Activated CD8-positive, alpha-beta T cell treated with anti-CD3 and anti-CD28 coated beads, Interleukin-2, amount 10 ng/mL, durations not matched to agents 7 days and 5 days (primary cell): Measurements from ENCODE around the gene TXNRD1. TPM values are rescaled to one million over a fixed set of nuclear protein-coding genes. Genes with fewer than 3 reads are reported as not detected.

Experiments used
- ATAC-seq: fragments of 150-1000 bp; cut with Tn5 transposase; one replicate; pipeline ENCODE4 v1.10.0; 2021; ENCODE audit warnings: moderate library complexity
- CTCF ChIA-PET: fragments of 350-600 bp; sonication (Branson Sonifier 250); formaldehyde crosslinking; loops from one replicate; lab custom pipeline; 2021; ENCODE audit warnings: antibody characterized with exemption; lab: Charles Lee
- POLR2A ChIA-PET: fragments of 350-600 bp; sonication (Branson Sonifier 250); formaldehyde crosslinking; loops from one replicate; lab custom pipeline; 2021; ENCODE audit warnings: antibody characterized with exemption; lab: Charles Lee
- DNase-seq: peaks from one replicate; pipeline ENCODE4 v3.0.0-alpha.2; 2020
- H3K27ac Mint-ChIP-seq: one replicate; pipeline ENCODE4 v1.8.0; 2021; ENCODE audit warnings: mild to moderate bottlenecking, mixed read lengths
- H3K27me3 Mint-ChIP-seq: one replicate; pipeline ENCODE4 v1.8.0; 2021; ENCODE audit warnings: low read depth, mixed read lengths
- H3K36me3 Mint-ChIP-seq: one replicate; pipeline ENCODE4 v1.8.0; 2021; ENCODE audit warnings: low read depth, mixed read lengths
- H3K4me1 Mint-ChIP-seq: one replicate; pipeline ENCODE4 v1.8.0; 2021; ENCODE audit warnings: low read depth, mixed read lengths
- H3K4me3 Mint-ChIP-seq: one replicate; pipeline ENCODE4 v1.8.0; 2021; ENCODE audit warnings: mild to moderate bottlenecking, mixed read lengths
- H3K9me3 Mint-ChIP-seq: one replicate; pipeline ENCODE4 v1.8.0; 2022; ENCODE audit warnings: mixed read lengths; ENCODE audit not compliant: insufficient read depth
- total RNA-seq, 2 experiments: library from RNA; stranded (reverse); gene quantifications; one replicate each; pipeline ENCODE4 v1.2.3, GENCODE V29; 2021

Gene TXNRD1
- total RNA-seq, 2 experiments from 2014 or later = 88.7 to 98.5 TPM

DNA sequence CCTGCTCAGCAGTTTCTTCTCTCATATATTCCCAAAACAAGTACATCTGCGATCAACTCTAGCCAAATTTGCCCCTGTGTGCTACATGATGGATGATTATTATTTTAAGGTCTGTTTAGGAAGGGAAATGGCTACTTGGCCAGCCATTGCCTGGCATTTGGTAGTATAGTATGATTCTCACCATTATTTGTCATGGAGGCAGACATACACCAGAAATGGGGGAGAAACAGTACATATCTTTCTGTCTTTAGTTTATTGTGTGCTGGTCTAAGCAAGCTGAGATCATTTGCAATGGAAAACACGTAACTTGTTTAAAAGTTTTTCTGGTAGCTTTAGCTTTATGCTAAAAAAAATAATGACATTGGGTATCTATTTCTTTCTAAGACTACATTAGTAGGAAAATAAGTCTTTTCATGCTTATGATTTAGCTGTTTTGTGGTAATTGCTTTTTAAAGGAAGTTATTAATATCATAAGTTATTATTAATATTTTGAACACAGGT is 133.5 kb downstream of the TXNRD1 start:
- POLR2A ChIA-PET = no interaction called here
- no peaks in the 10 kb centered on the region for H3K27me3 Mint-ChIP-seq
- ATAC-seq (no peak), DNase-seq (no peak)
- H3K4me1 Mint-ChIP-seq = no peaks in the 10 kb centered on the region
- H3K9me3 Mint-ChIP-seq = no peaks in the 10 kb centered on the region
- no peak overlapping the region for H3K27ac Mint-ChIP-seq
- CTCF ChIA-PET = interaction anchor here (0.7 to 1.0 kb wide), 2 partner anchors 10 to 33 kb away, joined by 4 read pairs; no protein-coding TSS in a partner anchor
- H3K4me3 Mint-ChIP-seq = no peak overlapping the region
- H3K36me3 Mint-ChIP-seq = peaks cover 38% of the 10 kb centered on the region

DNA sequence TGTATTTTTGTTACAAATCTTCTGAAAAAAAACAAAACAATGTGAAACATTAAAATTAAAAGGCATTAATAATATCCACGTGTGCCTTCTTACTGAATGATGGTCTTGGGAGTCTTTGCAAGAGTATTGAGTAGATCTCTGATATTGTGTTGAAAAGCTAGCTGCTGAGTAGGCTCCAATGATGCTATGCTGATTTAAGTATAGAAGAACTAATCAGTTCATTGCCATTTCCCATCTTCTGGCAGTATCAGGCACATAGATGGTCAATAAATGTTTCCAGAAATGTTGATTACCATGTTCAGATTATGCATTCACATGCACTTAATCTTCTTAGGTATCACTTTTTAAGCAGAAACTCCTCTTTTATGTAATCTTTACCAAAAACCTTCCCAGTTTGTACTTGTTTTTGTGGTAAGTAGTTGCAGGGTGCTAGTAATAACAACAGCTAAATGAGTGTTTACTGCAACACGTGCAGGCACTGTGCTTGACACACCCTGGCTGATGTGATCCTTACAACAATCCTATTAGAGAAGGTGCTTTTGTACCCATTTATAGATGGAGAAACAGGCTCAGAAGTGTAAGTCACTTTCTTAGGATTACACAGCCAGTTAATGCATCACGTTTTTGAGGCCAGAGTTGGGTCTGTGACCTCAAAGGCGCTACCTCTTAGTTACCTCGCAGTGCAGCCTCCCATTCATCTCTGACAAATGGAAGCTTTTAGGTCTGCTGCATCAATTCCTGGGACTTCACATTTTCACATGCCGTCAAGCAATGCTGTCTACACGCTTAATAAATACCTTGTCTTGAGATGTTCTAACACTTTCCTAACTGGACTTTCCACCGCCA is 134.9 kb downstream of the TXNRD1 start:
- DNase-seq (no peak), ATAC-seq (no peak)
- ChIA-PET CTCF (interaction anchor here (1.1 kb wide), 1 partner anchor 16 kb away, joined by 4 read pairs; no protein-coding TSS in a partner anchor), POLR2A (no interaction called here)
- Mint-ChIP-seq H3K9me3 (no peaks in the 10 kb centered on the region), H3K4me1 (no peaks in the 10 kb centered on the region), H3K36me3 (peaks cover 41% of the 10 kb centered on the region), H3K27me3 (no peaks in the 10 kb centered on the region), H3K4me3 (no peak overlapping the region), H3K27ac (no peak overlapping the region)

DNA sequence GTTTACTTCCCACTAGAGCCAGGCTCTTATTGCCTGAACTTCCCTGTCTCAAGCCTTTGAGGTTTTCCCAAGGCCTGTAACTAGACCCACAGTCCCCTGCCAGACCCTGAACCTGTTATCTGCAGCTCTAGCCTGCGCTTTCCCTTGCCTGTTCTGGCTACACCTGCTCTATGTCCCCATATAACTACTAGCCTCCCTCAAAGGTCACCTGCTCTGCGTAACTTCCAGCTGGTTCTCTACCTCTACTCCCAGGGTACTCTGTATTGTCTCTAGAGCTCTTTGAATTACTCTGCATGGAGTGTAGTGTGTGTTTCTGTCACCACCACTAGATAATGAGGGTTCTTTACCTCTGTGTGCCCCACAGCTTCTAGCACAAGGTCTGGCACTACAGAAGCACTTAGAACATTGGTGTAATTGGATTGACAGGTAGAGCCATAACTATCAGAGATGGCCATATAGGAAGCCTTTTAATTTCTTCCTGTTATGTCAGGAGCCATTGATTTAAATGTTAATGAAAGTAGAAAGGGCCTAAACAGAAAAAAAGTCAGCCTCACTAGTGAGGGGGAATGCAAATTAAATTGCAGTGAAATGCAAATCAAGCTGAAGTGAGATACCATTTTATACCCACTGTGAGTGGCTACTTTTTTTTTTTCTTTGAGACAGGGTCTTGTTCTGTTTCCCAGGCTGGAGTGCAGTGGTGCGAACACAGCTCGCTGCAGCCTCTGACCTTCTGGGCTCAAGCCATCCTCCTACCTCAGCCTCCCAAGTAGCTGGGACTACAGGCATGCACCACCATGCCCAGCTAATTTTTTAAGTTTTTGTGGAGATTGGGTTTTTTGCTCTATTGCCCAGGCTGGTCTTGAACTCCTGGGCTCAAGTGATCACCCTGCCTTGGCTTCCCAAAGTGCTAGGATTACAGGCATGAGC is 135.7 kb downstream of the TXNRD1 start:
- ATAC-seq (no peak), DNase-seq (no peak)
- no peaks in the 10 kb centered on the region for H3K27me3 Mint-ChIP-seq
- ChIA-PET CTCF (interaction anchor here (1.1 kb wide), 1 partner anchor 17 kb away, joined by 4 read pairs; no protein-coding TSS in a partner anchor), POLR2A (no interaction called here)
- H3K27ac Mint-ChIP-seq = no peak overlapping the region
- no peaks in the 10 kb centered on the region for H3K4me1 Mint-ChIP-seq
- no peak overlapping the region for H3K4me3 Mint-ChIP-seq
- no peaks in the 10 kb centered on the region for H3K9me3 Mint-ChIP-seq
- H3K36me3 Mint-ChIP-seq = peaks cover 39% of the 10 kb centered on the region

DNA sequence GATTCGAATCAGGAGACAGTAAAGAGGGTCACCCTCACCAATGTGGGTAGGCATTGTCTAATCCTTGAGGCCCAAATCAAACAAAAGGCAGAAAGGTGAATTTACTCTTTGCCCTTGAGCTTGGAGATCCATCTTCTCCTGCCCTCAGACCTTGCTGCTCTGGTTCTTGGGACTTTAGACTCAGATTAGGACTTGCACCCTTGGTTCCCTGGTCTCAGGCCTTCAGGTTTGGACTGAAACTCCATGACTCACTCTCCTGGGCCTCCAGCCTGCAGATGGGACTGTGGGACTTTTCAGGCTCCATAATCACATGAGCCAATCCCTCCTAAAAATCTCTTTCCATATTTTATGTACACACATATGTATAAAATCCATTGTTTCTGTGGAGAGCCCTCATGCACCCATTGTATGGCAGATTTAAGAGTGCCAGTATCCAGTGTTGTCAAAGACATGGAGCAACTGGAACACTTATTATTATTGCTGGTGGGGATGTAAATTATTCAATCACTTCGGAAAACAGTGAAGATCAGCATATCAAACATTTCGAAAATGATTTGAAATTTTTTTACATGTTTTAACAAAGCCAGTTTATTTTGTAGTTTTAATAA is 136.6 kb downstream of the TXNRD1 start:
- POLR2A ChIA-PET = interaction anchor here (0.7 kb wide), 1 partner anchor 136 kb away, joined by 3 read pairs; the partner anchor contains the start of gene TXNRD1
- H3K27me3 Mint-ChIP-seq = no peaks in the 10 kb centered on the region
- H3K27ac Mint-ChIP-seq = no peak overlapping the region
- DNase-seq = no peak
- H3K36me3 Mint-ChIP-seq = peaks cover 37% of the 10 kb centered on the region
- no peak overlapping the region for H3K4me3 Mint-ChIP-seq
- CTCF ChIA-PET = no interaction called here
- H3K4me1 Mint-ChIP-seq = no peaks in the 10 kb centered on the region
- ATAC-seq = no peak
- no peaks in the 10 kb centered on the region for H3K9me3 Mint-ChIP-seq

DNA sequence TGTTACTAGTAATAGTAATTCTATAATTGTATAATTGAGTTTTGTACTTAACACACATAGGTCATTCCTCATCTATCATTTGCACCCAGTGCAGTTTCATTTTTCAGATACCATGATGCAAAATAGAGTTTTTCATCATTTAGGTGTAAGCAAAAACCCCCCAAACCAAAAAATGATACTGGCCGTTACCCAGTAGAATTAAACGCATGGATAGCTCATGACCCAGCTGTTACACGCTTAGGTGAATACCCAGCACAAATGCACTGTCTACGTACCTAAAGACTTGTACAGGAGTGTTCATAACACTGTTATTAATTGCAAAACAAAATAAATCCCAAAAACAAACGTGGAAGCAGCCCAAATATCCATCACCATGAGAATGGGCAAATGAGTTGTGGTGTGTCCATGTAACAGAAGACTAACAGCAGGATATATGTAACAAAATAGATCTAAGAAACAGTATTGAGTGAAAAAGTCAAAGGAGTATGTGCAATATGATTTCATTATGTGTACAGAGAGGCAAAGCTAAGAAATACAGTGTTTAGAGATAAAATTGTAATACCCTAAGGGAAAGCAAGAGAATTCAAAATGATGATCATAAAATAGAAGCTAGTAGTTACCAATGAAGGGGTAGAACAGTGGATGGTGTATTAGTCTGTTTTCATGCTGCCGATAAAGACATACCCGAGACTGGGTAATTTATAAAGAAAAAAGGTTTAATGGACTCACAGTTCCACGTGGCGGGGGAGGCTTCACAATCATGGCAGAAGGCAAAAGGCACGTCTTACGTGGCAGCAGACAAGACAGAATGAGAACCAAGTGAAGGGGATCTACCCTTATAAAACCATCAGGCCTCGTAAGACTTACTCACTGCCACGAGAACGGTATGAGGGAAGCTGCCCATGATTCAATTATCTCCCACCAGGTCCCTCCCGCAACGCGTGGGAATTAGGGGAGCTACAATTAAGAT is 137.7 kb downstream of the TXNRD1 start:
- DNase-seq = no peak
- H3K27ac Mint-ChIP-seq = no peak overlapping the region
- H3K9me3 Mint-ChIP-seq = no peaks in the 10 kb centered on the region
- no peak overlapping the region for H3K4me3 Mint-ChIP-seq
- ChIA-PET POLR2A (interaction anchor here (0.7 kb wide), 1 partner anchor 137 kb away, joined by 3 read pairs; the partner anchor contains the start of gene TXNRD1), CTCF (interaction anchor here (1.3 kb wide), 1 partner anchor 12 kb away, joined by 5 read pairs; no protein-coding TSS in a partner anchor)
- H3K27me3 Mint-ChIP-seq = no peaks in the 10 kb centered on the region
- peaks cover 2% of the 10 kb centered on the region for H3K4me1 Mint-ChIP-seq
- peaks cover 29% of the 10 kb centered on the region for H3K36me3 Mint-ChIP-seq
- no peak for ATAC-seq

DNA sequence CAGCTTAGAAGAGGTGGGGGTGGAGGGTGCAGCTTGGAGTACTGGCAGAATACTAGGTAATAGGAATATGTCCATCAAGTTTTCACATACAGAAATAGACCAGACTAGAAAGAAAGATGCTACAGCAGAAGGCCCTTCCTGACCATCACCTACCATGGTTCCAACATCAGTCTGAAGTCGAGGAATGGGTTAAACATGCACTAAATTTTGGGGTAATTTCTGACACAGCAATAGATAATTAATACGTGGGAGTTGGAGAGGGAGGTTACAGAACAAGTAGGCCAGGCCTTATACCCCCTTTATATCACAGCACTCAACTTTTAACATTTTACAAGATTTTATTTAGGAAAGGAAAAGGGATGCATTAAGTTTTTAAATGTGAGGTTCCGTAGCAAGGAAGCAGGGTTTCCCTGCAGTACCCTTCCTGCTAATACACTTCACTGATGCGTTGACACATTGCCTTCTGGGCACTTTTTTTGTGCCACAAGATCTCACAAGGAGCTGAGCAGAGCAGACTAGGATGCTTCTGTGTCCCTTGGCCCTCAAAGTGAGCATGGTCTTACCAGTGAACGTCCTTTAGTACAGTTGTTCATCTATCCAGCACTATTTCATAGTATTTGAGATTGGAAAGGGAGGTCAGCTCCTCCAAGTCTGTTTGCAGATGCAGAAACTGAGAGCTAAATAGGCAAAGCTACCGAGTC is 138.7 kb downstream of the TXNRD1 start:
- no peak for DNase-seq
- no peaks in the 10 kb centered on the region for H3K9me3 Mint-ChIP-seq
- ChIA-PET CTCF (interaction anchor here (1.3 kb wide), 1 partner anchor 13 kb away, joined by 5 read pairs; no protein-coding TSS in a partner anchor), POLR2A (interaction anchor here (0.6 kb wide), 1 partner anchor 10 kb away, joined by 3 read pairs; no protein-coding TSS in a partner anchor)
- no peak for ATAC-seq
- peaks cover 4% of the 10 kb centered on the region for H3K4me1 Mint-ChIP-seq
- H3K4me3 Mint-ChIP-seq = no peak overlapping the region
- peaks cover 22% of the 10 kb centered on the region for H3K36me3 Mint-ChIP-seq
- H3K27ac Mint-ChIP-seq = no peak overlapping the region
- no peaks in the 10 kb centered on the region for H3K27me3 Mint-ChIP-seq

DNA sequence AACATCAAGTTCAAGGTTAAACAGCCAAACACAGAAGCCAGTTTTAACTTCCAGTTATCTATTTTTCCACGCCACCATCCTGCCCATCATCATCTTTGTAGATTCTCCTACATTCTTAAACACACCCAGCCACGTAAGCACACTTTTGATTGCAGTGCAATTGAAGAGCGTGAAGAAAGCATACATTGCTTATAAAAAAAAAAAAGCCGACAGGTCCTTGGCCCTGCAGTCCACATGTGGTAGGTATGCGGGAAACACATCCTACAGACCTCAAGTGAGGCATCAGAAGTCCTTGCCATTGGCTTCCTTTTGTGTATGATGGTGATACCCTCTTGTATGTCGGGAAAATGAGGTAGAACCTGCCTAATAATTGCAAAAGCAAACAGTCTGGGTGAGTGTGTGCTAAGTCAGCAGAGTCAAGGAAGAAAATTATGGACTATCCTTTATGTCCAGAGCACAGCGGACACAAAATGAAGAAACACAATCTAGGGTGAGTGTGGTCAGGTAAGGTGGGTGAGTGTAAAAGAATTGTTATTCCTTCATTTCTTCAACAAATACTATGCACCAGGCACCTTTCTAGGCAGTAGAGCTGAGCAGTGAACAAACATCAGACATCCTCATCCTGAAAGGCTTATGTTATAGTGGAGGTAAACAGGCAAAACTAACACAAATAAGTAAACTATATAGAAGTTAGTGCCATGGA is 139.4 kb downstream of the TXNRD1 start:
- Mint-ChIP-seq H3K9me3 (no peaks in the 10 kb centered on the region), H3K27me3 (no peaks in the 10 kb centered on the region), H3K4me1 (peaks cover 4% of the 10 kb centered on the region), H3K27ac (no peak overlapping the region), H3K36me3 (peaks cover 18% of the 10 kb centered on the region), H3K4me3 (no peak overlapping the region)
- POLR2A ChIA-PET = no interaction called here
- ATAC-seq (no peak), DNase-seq (no peak)
- CTCF ChIA-PET = no interaction called here

DNA sequence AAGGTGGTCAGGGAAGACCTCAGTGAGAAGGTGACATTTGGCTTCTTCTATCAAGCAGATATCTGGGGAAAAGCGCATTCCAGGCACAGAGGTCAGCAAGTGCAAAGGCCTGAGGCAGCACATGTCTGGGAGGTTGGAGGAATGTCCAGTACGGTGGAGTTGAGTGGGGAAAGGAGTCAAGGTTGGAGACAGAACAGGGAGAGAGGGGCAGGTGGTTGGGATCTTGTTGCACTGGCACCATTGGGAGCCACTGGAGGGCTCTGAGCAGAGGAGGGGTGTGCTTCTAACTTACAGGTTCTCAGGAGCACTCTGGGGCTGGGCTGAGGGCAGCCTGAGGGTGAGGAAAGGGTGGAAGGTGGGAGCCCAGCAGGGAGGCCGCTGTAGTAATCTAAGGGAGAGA is 140.1 kb downstream of the TXNRD1 start:
- ChIA-PET CTCF (no interaction called here), POLR2A (no interaction called here)
- peak; percentile 18 for DNase-seq
- no peak overlapping the region for H3K4me3 Mint-ChIP-seq
- no peak for ATAC-seq
- no peaks in the 10 kb centered on the region for H3K27me3 Mint-ChIP-seq
- H3K27ac Mint-ChIP-seq = no peak overlapping the region
- H3K9me3 Mint-ChIP-seq = no peaks in the 10 kb centered on the region
- H3K4me1 Mint-ChIP-seq = peaks cover 4% of the 10 kb centered on the region
- H3K36me3 Mint-ChIP-seq = peaks cover 18% of the 10 kb centered on the region

DNA sequence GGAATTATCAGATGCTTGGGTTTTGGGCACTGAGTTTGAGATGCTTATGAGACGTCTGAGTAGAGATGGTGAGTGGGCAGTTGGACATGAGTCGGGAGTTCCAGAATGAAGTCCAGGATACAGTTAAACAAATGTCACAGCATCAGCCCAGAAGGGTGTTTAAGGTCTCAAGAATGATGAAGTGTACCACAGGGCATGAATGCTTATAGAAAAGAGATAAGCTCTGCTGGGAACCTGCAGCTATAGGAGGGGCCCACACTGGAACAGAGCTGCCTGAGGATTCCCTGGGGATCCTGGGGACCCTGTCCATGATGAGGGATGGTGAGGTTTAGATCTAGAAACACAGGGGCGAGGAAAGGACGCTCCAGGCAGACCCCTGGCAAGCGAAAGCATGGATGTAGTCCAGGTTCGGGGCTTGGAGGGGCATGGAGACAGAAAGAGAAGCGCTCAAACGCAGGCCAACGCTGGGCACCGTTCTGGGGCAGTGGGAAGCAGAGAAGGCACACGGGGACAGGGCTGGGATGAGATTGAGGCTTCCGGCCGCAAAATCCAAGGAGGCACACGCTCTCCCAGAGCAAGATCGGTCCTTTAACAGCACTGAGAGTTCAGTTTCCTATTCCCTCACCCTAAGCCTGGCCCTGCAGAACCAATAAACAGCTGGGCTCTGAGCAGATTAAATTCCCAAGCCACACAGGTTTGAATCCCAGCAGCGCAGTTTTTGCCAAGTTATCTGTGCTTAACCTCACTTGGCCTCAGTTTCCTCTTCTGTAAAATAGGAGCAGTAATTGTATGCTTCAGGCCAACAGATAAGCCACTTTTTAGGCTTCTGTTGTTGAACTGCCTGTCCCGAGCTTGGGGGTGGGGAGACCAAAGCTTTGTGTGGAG is 140.9 kb downstream of the TXNRD1 start:
- Mint-ChIP-seq H3K4me3 (no peak overlapping the region), H3K9me3 (no peaks in the 10 kb centered on the region), H3K27me3 (no peaks in the 10 kb centered on the region), H3K36me3 (peaks cover 13% of the 10 kb centered on the region), H3K4me1 (peaks cover 4% of the 10 kb centered on the region), H3K27ac (no peak overlapping the region)
- ChIA-PET POLR2A (no interaction called here), CTCF (no interaction called here)
- DNase-seq = no peak
- ATAC-seq = no peak
